ENCODE data around the gene CDH15. TPM values are rescaled to one million over a fixed set of nuclear protein-coding genes. Genes with fewer than 3 reads are reported as not detected.

CDH15 gene
- total RNA-seq, 2 experiments from 2014 or later, result not detected

GRCh38 chr16:89198417-89199240, 27.1 kb downstream of the CDH15 start:
- no peak overlapping the region for H3K27ac Mint-ChIP-seq
- CTCF ChIA-PET, result no interaction called here
- H3K36me3 Mint-ChIP-seq (ENCODE audit: low read depth), result no peaks in the 10 kb centered on the region
- H3K9me3 Mint-ChIP-seq, result no peaks in the 10 kb centered on the region
- peaks cover 27% of the 10 kb centered on the region for H3K27me3 Mint-ChIP-seq (ENCODE audit: low read depth)
- H3K4me1 Mint-ChIP-seq (ENCODE audit: low read depth), result peaks cover 12% of the 10 kb centered on the region
- intact Hi-C loops (cut with micrococcal nuclease), result no loop called here
- no peak overlapping the region for H3K4me3 Mint-ChIP-seq
- no peak for DNase-seq

GRCh38 chr16:89199241-89200123, 27.9 kb downstream of the CDH15 start:
- CTCF ChIA-PET, result no interaction called here
- intact Hi-C loops (cut with micrococcal nuclease), result no loop called here
- Mint-ChIP-seq H3K27ac (no peak overlapping the region), H3K36me3 (ENCODE audit: low read depth) (no peaks in the 10 kb centered on the region), H3K27me3 (ENCODE audit: low read depth) (peaks cover 32% of the 10 kb centered on the region), H3K9me3 (no peaks in the 10 kb centered on the region), H3K4me1 (ENCODE audit: low read depth) (peaks cover 12% of the 10 kb centered on the region), H3K4me3 (no peak overlapping the region)
- no peak for DNase-seq

DNA sequence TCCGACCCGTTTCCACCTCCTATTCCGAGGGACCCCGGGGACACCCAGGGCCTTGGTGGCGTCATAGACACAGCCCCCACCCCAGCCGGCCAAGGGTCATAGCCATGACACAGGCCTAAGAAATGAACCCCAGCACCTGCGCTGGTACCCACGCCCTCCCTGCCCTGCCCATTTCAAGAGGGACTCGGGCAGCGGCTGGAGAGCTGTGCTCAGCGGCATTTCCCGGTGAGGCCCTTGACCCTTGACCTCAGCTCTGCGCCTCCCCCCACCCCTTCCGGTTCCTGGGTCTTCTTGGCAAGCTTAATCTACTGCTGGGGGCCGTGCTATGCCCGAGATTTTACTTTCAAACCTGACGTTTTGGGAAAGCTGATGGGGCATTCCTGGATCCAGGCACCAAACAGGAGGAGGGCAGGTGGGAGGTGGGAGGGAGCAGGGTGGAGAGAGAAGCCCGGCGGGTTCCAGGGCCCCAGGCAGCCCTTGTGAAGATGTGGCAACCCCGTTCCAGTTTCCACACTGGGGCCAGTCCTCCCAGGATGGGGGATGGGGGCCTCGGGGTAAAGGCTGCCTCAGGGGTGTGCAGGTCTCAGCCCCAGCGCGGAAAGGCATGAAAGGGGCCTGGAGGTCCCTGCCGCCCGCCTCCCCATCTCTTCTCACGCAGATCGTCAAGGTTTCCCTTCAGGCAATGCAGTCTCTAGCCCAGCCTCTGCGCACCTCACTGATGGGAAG, 28.7 kb downstream of the CDH15 start, which contains the start of gene SLC22A31:
Gene SLC22A31, minus strand, starts transcription at position 414 of the 726 bp plus-strand sequence. Its CDS starts 36 bp downstream, at position 378.
- peaks cover 32% of the 10 kb centered on the region for H3K27me3 Mint-ChIP-seq (ENCODE audit: low read depth)
- H3K4me1 Mint-ChIP-seq (ENCODE audit: low read depth), result peaks cover 12% of the 10 kb centered on the region
- no peak for DNase-seq
- no peaks in the 10 kb centered on the region for H3K36me3 Mint-ChIP-seq (ENCODE audit: low read depth)
- no peak within 1 kb of the TSS for H3K27ac Mint-ChIP-seq
- H3K9me3 Mint-ChIP-seq, result no peaks in the 10 kb centered on the region
- CTCF ChIA-PET, result no interaction called here
- intact Hi-C loops (cut with micrococcal nuclease), result no loop called here
- H3K4me3 Mint-ChIP-seq, result peak within 1 kb of the TSS; percentile 38

DNA sequence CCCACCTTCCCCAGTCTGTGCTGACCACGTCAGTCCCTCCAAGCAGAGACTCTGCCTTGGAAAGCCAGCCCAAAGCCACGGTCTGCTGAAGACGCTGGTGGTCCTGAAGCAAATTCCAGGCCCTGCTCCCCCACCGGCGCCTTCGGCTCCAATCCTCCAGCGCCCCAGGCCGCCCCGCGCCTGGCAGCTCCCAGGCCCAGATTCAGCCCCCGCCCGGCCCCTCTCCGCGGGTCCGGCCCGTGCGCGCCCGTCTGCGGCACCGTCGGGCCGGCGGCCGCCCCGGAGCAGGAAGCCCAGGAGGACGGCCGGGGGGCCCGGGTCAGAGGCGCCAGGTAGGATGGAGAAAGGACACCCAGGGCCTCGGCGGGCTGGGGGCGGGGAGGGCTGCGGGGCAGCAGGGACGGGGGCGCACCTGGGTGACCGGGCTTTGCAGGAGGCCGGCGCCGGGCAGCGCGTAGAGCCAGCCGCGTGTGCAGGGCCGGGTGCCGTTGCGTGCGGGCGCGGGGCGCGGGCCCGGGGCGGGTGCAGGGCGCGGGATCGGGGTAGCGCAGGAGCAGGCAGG, 29.4 kb downstream of the CDH15 start:
- H3K4me1 Mint-ChIP-seq (ENCODE audit: low read depth), result peaks cover 12% of the 10 kb centered on the region
- H3K27me3 Mint-ChIP-seq (ENCODE audit: low read depth), result peaks cover 34% of the 10 kb centered on the region
- no peak overlapping the region for H3K27ac Mint-ChIP-seq
- H3K9me3 Mint-ChIP-seq, result no peaks in the 10 kb centered on the region
- no peaks in the 10 kb centered on the region for H3K36me3 Mint-ChIP-seq (ENCODE audit: low read depth)
- intact Hi-C loops (cut with micrococcal nuclease), result loop anchor here (1.0 kb wide), 2 partner anchors 8 to 30 kb away; partner anchors contain the start of gene CDH15
- no peak for DNase-seq
- H3K4me3 Mint-ChIP-seq, result peak overlapping the region; percentile 38
- CTCF ChIA-PET, result no interaction called here

GRCh38 chr16:89201439-89202377, 30.2 kb downstream of the CDH15 start:
- Mint-ChIP-seq H3K9me3 (no peaks in the 10 kb centered on the region), H3K4me3 (peak overlapping the region; percentile 43), H3K27ac (no peak overlapping the region), H3K36me3 (ENCODE audit: low read depth) (no peaks in the 10 kb centered on the region), H3K4me1 (ENCODE audit: low read depth) (peaks cover 12% of the 10 kb centered on the region), H3K27me3 (ENCODE audit: low read depth) (peaks cover 36% of the 10 kb centered on the region)
- intact Hi-C loops (cut with micrococcal nuclease), result loop anchor here (1.0 kb wide), 2 partner anchors 8 to 30 kb away; partner anchors contain the start of gene CDH15
- CTCF ChIA-PET, result interaction anchor here (0.6 kb wide), 1 partner anchor 37 kb away, joined by 5 read pairs; no protein-coding TSS in a partner anchor
- DNase-seq, result peak; percentile 89

- no peaks in the 10 kb centered on the region for H3K9me3 Mint-ChIP-seq
- peaks cover 37% of the 10 kb centered on the region for H3K27me3 Mint-ChIP-seq (ENCODE audit: low read depth)
- peaks cover 12% of the 10 kb centered on the region for H3K4me1 Mint-ChIP-seq (ENCODE audit: low read depth)
- intact Hi-C loops (cut with micrococcal nuclease), result no loop called here
- CTCF ChIA-PET, result interaction anchor here (0.6 kb wide), 1 partner anchor 36 kb away, joined by 5 read pairs; no protein-coding TSS in a partner anchor
- no peak for DNase-seq
- H3K27ac Mint-ChIP-seq, result no peak overlapping the region
- H3K4me3 Mint-ChIP-seq, result peak overlapping the region; percentile 43
- H3K36me3 Mint-ChIP-seq (ENCODE audit: low read depth), result no peaks in the 10 kb centered on the region
These were observed 31.1 kb downstream of the CDH15 start for GRCh38 chr16:89202422-89203215.

GRCh38 chr16:89207993-89208392, 36.4 kb downstream of the CDH15 start:
- intact Hi-C loops (cut with micrococcal nuclease), result no loop called here
- CTCF ChIA-PET, result interaction anchor here (1.0 kb wide), 1 partner anchor 41 kb away, joined by 4 read pairs; no protein-coding TSS in a partner anchor
- no peak overlapping the region for H3K4me3 Mint-ChIP-seq
- no peak overlapping the region for H3K27ac Mint-ChIP-seq
- no peaks in the 10 kb centered on the region for H3K4me1 Mint-ChIP-seq (ENCODE audit: low read depth)
- no peaks in the 10 kb centered on the region for H3K9me3 Mint-ChIP-seq
- H3K36me3 Mint-ChIP-seq (ENCODE audit: low read depth), result no peaks in the 10 kb centered on the region
- H3K27me3 Mint-ChIP-seq (ENCODE audit: low read depth), result peaks cover 18% of the 10 kb centered on the region
- DNase-seq, result no peak

DNA sequence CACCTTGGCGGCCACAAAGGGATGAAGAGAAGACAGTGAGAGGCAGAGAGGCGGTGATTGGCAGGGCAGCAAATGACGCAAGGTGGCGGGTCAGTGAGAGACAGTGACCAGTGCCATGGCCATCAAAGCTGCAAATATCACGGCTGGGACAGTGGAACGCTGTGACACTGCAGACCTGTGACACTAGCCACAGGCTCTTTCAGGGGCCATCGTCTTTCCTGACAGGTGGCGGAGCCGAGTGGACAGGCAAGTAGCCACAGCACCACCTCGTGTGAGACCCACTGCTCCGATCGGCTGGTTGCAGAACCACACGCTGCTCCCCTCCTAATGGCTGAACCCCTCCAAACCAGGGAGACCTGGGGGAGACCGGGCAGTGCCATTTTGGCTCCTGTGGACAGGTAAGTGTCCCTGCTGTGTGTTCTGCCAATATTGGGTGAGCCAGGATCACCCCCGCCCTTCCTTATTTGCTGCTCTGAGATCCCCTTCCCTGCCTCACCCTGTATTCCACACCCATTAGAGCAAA, 38.0 kb downstream of the CDH15 start:
- H3K9me3 Mint-ChIP-seq, result no peaks in the 10 kb centered on the region
- no peaks in the 10 kb centered on the region for H3K4me1 Mint-ChIP-seq (ENCODE audit: low read depth)
- DNase-seq, result no peak
- no peaks in the 10 kb centered on the region for H3K36me3 Mint-ChIP-seq (ENCODE audit: low read depth)
- H3K27ac Mint-ChIP-seq, result no peak overlapping the region
- intact Hi-C loops (cut with micrococcal nuclease), result no loop called here
- no peak overlapping the region for H3K4me3 Mint-ChIP-seq
- H3K27me3 Mint-ChIP-seq (ENCODE audit: low read depth), result peaks cover 6% of the 10 kb centered on the region
- CTCF ChIA-PET, result interaction anchor here (1.2 kb wide), 1 partner anchor 170 kb away, joined by 3 read pairs; no protein-coding TSS in a partner anchor

DNA sequence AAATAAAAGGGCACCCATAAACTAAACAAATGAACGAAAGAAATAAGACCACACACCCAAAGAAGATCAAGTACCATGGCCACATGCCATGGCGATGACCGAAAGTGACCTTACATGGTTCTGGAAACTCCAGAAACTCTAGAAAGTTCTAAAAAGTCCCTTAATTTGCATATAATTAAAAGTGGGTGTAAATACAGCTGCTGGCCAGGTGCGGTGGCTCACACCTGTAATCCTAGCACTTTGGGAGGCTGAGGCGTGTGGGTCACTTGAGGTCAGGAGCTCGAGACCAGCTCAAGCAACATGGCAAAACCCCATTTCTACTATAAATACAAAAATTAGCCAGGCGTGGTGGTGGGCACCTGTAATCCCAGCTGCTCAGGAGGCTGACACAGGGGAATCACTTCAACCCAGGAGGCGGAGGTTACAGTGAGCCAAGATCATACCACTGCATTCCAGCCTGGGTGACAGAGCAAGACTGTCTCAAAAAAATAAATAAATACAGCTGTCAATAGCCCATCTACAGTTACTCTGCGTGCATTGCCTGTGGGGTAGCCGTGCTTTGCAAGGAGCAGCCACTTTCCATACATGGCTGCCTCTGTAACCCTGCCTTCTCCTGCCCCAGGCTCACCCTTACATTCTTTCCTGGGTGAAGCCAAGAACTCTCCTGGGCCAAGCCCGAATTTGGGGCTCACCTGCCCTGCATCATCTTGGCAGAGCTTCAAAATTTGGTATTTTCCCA, 38.8 kb downstream of the CDH15 start:
- CTCF ChIA-PET, result interaction anchor here (1.2 to 1.3 kb wide), 2 partner anchors 43 to 169 kb away, joined by 3 read pairs; no protein-coding TSS in a partner anchor
- H3K27ac Mint-ChIP-seq, result no peak overlapping the region
- H3K36me3 Mint-ChIP-seq (ENCODE audit: low read depth), result no peaks in the 10 kb centered on the region
- DNase-seq, result no peak
- H3K27me3 Mint-ChIP-seq (ENCODE audit: low read depth), result peaks cover 6% of the 10 kb centered on the region
- no peaks in the 10 kb centered on the region for H3K9me3 Mint-ChIP-seq
- intact Hi-C loops (cut with micrococcal nuclease), result no loop called here
- H3K4me1 Mint-ChIP-seq (ENCODE audit: low read depth), result peaks cover 3% of the 10 kb centered on the region
- no peak overlapping the region for H3K4me3 Mint-ChIP-seq
